H1 (cell line): ENCODE results near the gene RAP1A. TPM values are rescaled to one million over a fixed set of nuclear protein-coding genes. Genes with fewer than 3 reads are reported as not detected.

Source experiments
- CTCF ChIA-PET: fragments of 300-600 bp; sonication (Branson Sonifier 250); formaldehyde crosslinking; loops from one replicate; lab custom pipeline; 2021; ENCODE audit not compliant: partially characterized antibody; lab: Charles Lee
- POLR2A ChIA-PET: fragments of 300-600 bp; sonication (Branson Sonifier 250); formaldehyde crosslinking; loops from one replicate; lab custom pipeline; 2021; ENCODE audit warnings: inconsistent platforms; ENCODE audit not compliant: partially characterized antibody; lab: Charles Lee
- DNase-seq, 2 experiments: peaks; one replicate each; pipeline versions ENCODE4 v3.0.0 to v3.0.0-alpha.2; 2010 to 2022; ENCODE audit warnings: low spot score in 2 of 2, low read depth in 1 of 2, mixed read lengths in 1 of 2
- FAIRE-seq: peaks from 2 replicates; lab custom pipeline; 2011; peaks lifted over from hg19 to GRCh38; lab: Jason Lieb, UNC
- H2AFZ ChIP-seq: 2 replicates; pipeline ENCODE4 v1.8.1; 2012; ENCODE audit warnings: low read length, inconsistent platforms
- H2AK5ac ChIP-seq: 2 replicates; pipeline ENCODE4 v1.6.1; 2013; ENCODE audit warnings: low read depth, low read length
- H2BK120ac ChIP-seq: replicated peaks from 2 replicates; pipeline ENCODE3; 2013; ENCODE audit warnings: low read depth, low read length, inconsistent platforms
- H2BK12ac ChIP-seq: 2 replicates; pipeline ENCODE4 v1.6.1; 2013; ENCODE audit warnings: low read depth, low read length
- H2BK15ac ChIP-seq: 2 replicates; pipeline ENCODE4 v1.6.1; 2013; ENCODE audit warnings: low read length
- H2BK20ac ChIP-seq: 2 replicates; pipeline ENCODE4 v1.6.1; 2013; ENCODE audit warnings: low read length
- H2BK5ac ChIP-seq: 2 replicates; pipeline ENCODE4 v1.6.1; 2013; ENCODE audit warnings: low read depth, low read length
- H3K14ac ChIP-seq: 2 replicates; pipeline ENCODE4 v1.6.1; 2013; ENCODE audit warnings: inconsistent platforms; ENCODE audit not compliant: insufficient read length
- H3K18ac ChIP-seq: 2 replicates; pipeline ENCODE4 v1.6.1; 2013; ENCODE audit warnings: low read length; ENCODE audit errors: extremely low read depth
- H3K23ac ChIP-seq: 2 replicates; pipeline ENCODE4 v1.6.1; 2013; ENCODE audit warnings: inconsistent platforms; ENCODE audit not compliant: insufficient read length
- H3K23me2 ChIP-seq: 2 replicates; pipeline ENCODE4 v1.6.1; 2013; ENCODE audit warnings: low read depth, low read length
- H3K27ac ChIP-seq: 2 replicates; pipeline ENCODE4 v1.6.1; 2011; ENCODE audit warnings: low read depth, low read length, inconsistent platforms
- H3K27me3 ChIP-seq, 4 experiments: replicated peaks in 1 of 4; 1 replicate in 1 of 4; 2 replicates in 3 of 4; pipeline versions ENCODE4 v1.6.1 to v1.8.1; 2011 to 2013; ENCODE audit warnings: low read length in 3 of 4, mild to moderate bottlenecking in 3 of 4, inconsistent platforms in 2 of 4, mixed read lengths in 2 of 4, moderate library complexity in 1 of 4; ENCODE audit not compliant: control insufficient read depth in 3 of 4, insufficient read depth in 3 of 4; ENCODE audit errors: extremely low read depth in 1 of 4
- H3K36me3 ChIP-seq, 4 experiments: 2 replicates each; pipeline versions ENCODE4 v1.6.1 to v1.8.1; 2011 to 2013; ENCODE audit warnings: mild to moderate bottlenecking in 4 of 4, low read length in 3 of 4, moderate library complexity in 2 of 4, control low read depth in 1 of 4, inconsistent platforms in 1 of 4; ENCODE audit not compliant: insufficient read depth in 4 of 4, control insufficient read depth in 2 of 4
- H3K4ac ChIP-seq: replicated peaks from 2 replicates; pipeline ENCODE3; 2013; ENCODE audit warnings: low read length, low read depth, mixed read lengths, inconsistent platforms; ENCODE audit not compliant: insufficient read length
- H3K4me1 ChIP-seq, 4 experiments: replicated peaks in 1 of 4; 1 replicate in 1 of 4; 2 replicates in 3 of 4; pipeline versions ENCODE4 v1.6.1 to v1.8.1; 2011 to 2013; ENCODE audit warnings: low read length in 3 of 4, inconsistent platforms in 2 of 4, mixed read lengths in 1 of 4; ENCODE audit not compliant: insufficient read depth in 4 of 4, control insufficient read depth in 3 of 4
- H3K4me2 ChIP-seq, 2 experiments: 2 replicates each; pipeline versions ENCODE4 v1.6.1 to v1.8.1; 2011 to 2013; ENCODE audit warnings: low read depth in 2 of 2, low read length in 2 of 2, control low read depth in 1 of 2, inconsistent platforms in 1 of 2, mild to moderate bottlenecking in 1 of 2; ENCODE audit not compliant: insufficient read depth in 1 of 2
- H3K4me3 ChIP-seq, 4 experiments: fragments of 200-600, 300-600 bp in 1 of 4; sonication (generic), shearing (Covaris generic), sonication (Bioruptor Twin) in 1 of 4; 2 replicates each; pipeline versions ENCODE4 v1.5.1 to v1.8.1; 2011 to 2016; ENCODE audit warnings: low read length in 4 of 4, low read depth in 3 of 4, control low read depth in 2 of 4, inconsistent platforms in 2 of 4, mild to moderate bottlenecking in 2 of 4, mixed read lengths in 1 of 4, moderate library complexity in 1 of 4; ENCODE audit not compliant: insufficient read depth in 2 of 4; ENCODE audit errors: extremely low read depth in 1 of 4
- H3K56ac ChIP-seq: replicated peaks from 2 replicates; pipeline ENCODE3; 2013; ENCODE audit warnings: low read depth, mild to moderate bottlenecking, mixed read lengths, low read length, inconsistent platforms; ENCODE audit not compliant: insufficient read length
- H3K79me1 ChIP-seq: 2 replicates; pipeline ENCODE4 v1.6.1; 2013; ENCODE audit warnings: low read depth, low read length, control low read depth
- H3K79me2 ChIP-seq, 2 experiments: 2 replicates each; pipeline versions ENCODE4 v1.6.1 to v1.8.1; 2012 to 2013; ENCODE audit warnings: low read length in 2 of 2, mild to moderate bottlenecking in 2 of 2, inconsistent platforms in 1 of 2; ENCODE audit not compliant: insufficient read depth in 2 of 2, control insufficient read depth in 1 of 2
- H3K9ac ChIP-seq, 4 experiments: replicated peaks in 1 of 4; 1 replicate in 1 of 4; 2 replicates in 3 of 4; pipeline versions ENCODE4 v1.6.1 to v1.8.1; 2011 to 2013; ENCODE audit warnings: low read depth in 3 of 4, low read length in 3 of 4, control low read depth in 2 of 4, mild to moderate bottlenecking in 2 of 4, moderate library complexity in 2 of 4, inconsistent platforms in 1 of 4; ENCODE audit errors: extremely low read depth in 1 of 4
- H3K9me3 ChIP-seq, 2 experiments: 2 replicates each; pipeline versions ENCODE4 v1.6.1 to v1.8.1; 2012 to 2013; ENCODE audit warnings: mild to moderate bottlenecking in 2 of 2, moderate library complexity in 2 of 2, control low read depth in 1 of 2, inconsistent platforms in 1 of 2, low read depth in 1 of 2, low read length in 1 of 2, mixed read lengths in 1 of 2; ENCODE audit not compliant: insufficient read depth in 2 of 2
- H4K20me1 ChIP-seq, 2 experiments: replicated peaks in 1 of 2; 2 replicates each; pipeline versions ENCODE3 to v1.8.1; 2011 to 2013; ENCODE audit warnings: inconsistent platforms in 2 of 2, low read length in 2 of 2, mild to moderate bottlenecking in 1 of 2; ENCODE audit not compliant: insufficient read depth in 2 of 2, control insufficient read depth in 1 of 2
- H4K5ac ChIP-seq: 2 replicates; pipeline ENCODE4 v1.6.1; 2013; ENCODE audit warnings: low read length, low read depth, mixed read lengths, inconsistent platforms; ENCODE audit not compliant: insufficient read length
- H4K8ac ChIP-seq: 2 replicates; pipeline ENCODE4 v1.8.0; 2013; ENCODE audit warnings: mild to moderate bottlenecking, moderate library complexity, low read length, inconsistent platforms; ENCODE audit not compliant: insufficient read depth; ENCODE audit errors: extremely low read depth
- H4K91ac ChIP-seq: replicated peaks from 2 replicates; pipeline ENCODE3; 2013; ENCODE audit warnings: low read length, mixed read lengths, inconsistent platforms; ENCODE audit not compliant: insufficient read length
- BACH1 ChIP-seq: IDR thresholded peaks from 2 replicates; pipeline ENCODE4 v1.6.1; 2012; ENCODE audit warnings: low read length, improper control_type of control experiment
- CBX5 ChIP-seq: fragments of 300-800, 300-1000 bp; sonication (generic); IDR thresholded peaks from 2 replicates; pipeline ENCODE4 v1.7.1; 2016; ENCODE audit warnings: antibody characterized with exemption, low read length, low read depth
- POU5F1 ChIP-seq: IDR thresholded peaks from 2 replicates; pipeline ENCODE4 v1.6.1; 2011; ENCODE audit warnings: low read depth, mild to moderate bottlenecking, low read length, moderate library complexity
- SIX5 ChIP-seq: IDR thresholded peaks from 2 replicates; pipeline ENCODE4 v1.6.1; 2011; ENCODE audit warnings: mild to moderate bottlenecking, low read depth, low read length
- USF2 ChIP-seq: IDR thresholded peaks from 2 replicates; pipeline ENCODE4 v1.6.1; 2011; ENCODE audit warnings: low read length, improper control_type of control experiment
- WGBS, 2 experiments: shearing (Covaris generic) in 1 of 2; methylation state at CpG; one replicate each; pipeline versions ENCODE4 v1.1.6 to v1.1.7; 2013 to 2015; ENCODE audit warnings: low lambda C conversion rate in 2 of 2, mixed read lengths in 2 of 2, inconsistent platforms in 1 of 2, low coverage in 1 of 2, missing lambda C conversion rate in 1 of 2; ENCODE audit not compliant: insufficient replicate concordance in 2 of 2, insufficient coverage in 1 of 2, insufficient read length in 1 of 2; ENCODE audit errors: extremely low coverage in 1 of 2, missing lambda C conversion rate in 1 of 2; 5-methylcytosine and 5-hydroxymethylcytosine counted together
- polyA plus RNA-seq, 7 experiments: library from polyadenylated mRNA; depleted of rRNA in 3 of 7; stranded (reverse) in 5 of 7; unstranded in 2 of 7; fragments of >200 nt in 5 of 7; fragments of 200-250 nt in 2 of 7; gene quantifications; 1 replicate in 5 of 7; 2 replicates in 1 of 7; 4 replicates in 1 of 7; pipeline versions ENCODE4 v1.2.1 to v1.2.3, GENCODE V29; 2011 to 2013; ENCODE audit warnings: missing spikeins in 2 of 7, mixed read lengths in 2 of 7
- total RNA-seq: library from RNA; stranded (reverse); fragmentation: NEBNext Ultra II Directional; extraction: Animal tissue kit (Norgen Biotek cat#: 25700); gene quantifications from 2 replicates; pipeline ENCODE4 v1.2.1, GENCODE V29; 2021

RAP1A gene
- total and polyA plus RNA-seq, 2 of the 8 experiments (the other 6 are each of a cell fraction or from before 2014, with no cell fraction given): 10.9 to 35.8 TPM

GRCh38 chr1:111734856-111735255 lies 115.3 kb downstream of the RAP1A start:
- no peak overlapping the region for H4K8ac ChIP-seq
- no peak overlapping the region for H3K23ac ChIP-seq
- peaks cover 12% of the 10 kb centered on the region; the same call in 1 of the 2 replicates for H3K23me2 ChIP-seq
- H2BK15ac ChIP-seq: no peak overlapping the region
- H2BK12ac ChIP-seq: no peak overlapping the region
- peaks cover 11% of the 10 kb centered on the region for H3K79me1 ChIP-seq
- H4K5ac ChIP-seq: no peak overlapping the region
- H3K4ac ChIP-seq: no peak overlapping the region
- H3K4me3 ChIP-seq: no peak overlapping the region
- POLR2A ChIA-PET: interaction anchor here (1.0 to 19.0 kb wide), 2 partner anchors 13 to 14 kb away, joined by 5 to 343 read pairs; no protein-coding TSS in a partner anchor
- no peak overlapping the region for H2BK120ac ChIP-seq
- CTCF ChIA-PET: interaction anchor here (0.9 to 42.0 kb wide), 6 partner anchors 5 to 283 kb away, joined by 3 to 1070 read pairs (median 3); partner anchors contain the start of genes DDX20 and INKA2
- no peaks in the 10 kb centered on the region for H3K9me3 ChIP-seq
- no peak overlapping the region for H3K18ac ChIP-seq
- no peak for FAIRE-seq
- H3K14ac ChIP-seq: no peak overlapping the region
- no peak for TF ChIP-seq USF2
- TF ChIP-seq CBX5: no peak
- no peak for TF ChIP-seq SIX5
- no peak for TF ChIP-seq POU5F1
- no peak for TF ChIP-seq BACH1
- peaks cover 19 to 28% (median 24%) of the 10 kb centered on the region in 4 experiments for H3K4me1 ChIP-seq
- H2AK5ac ChIP-seq: no peak overlapping the region
- H4K20me1 ChIP-seq: peaks cover under 1 to 10% of the 10 kb centered on the region in 2 experiments
- H3K36me3 ChIP-seq: peaks cover 0 to 3% (median 1%) of the 10 kb centered on the region in 4 experiments; a peak in 3 of 8 replicates
- H3K27ac ChIP-seq: no peak overlapping the region
- H3K79me2 ChIP-seq: peaks cover 0 to 57% of the 10 kb centered on the region in 2 experiments; a peak in 3 of 4 replicates
- H4K91ac ChIP-seq: no peak overlapping the region
- H2BK20ac ChIP-seq: no peak overlapping the region
- 80% methylated on average over 3 of the region's 3 CpGs; no CpG with 5 or more reads in 1 of the 2 experiments for WGBS, 2 experiments
- no peak overlapping the region for H2BK5ac ChIP-seq
- H3K27me3 ChIP-seq: no peaks in the 10 kb centered on the region; a peak in 1 of 7 replicates
- no peak overlapping the region for H3K56ac ChIP-seq
- DNase-seq: no peak
- no peak overlapping the region; a peak in 1 of 4 replicates for H3K4me2 ChIP-seq
- no peak overlapping the region for H2AFZ ChIP-seq
- H3K9ac ChIP-seq: no peak overlapping the region
